HG02852 (cell line): Measurements from ENCODE around the gene SMC5.
A peak's percentile ranks its signal among the peaks of the same experiment; 100 is the strongest.
"Not testable (repeated sequence)": the region's sequence is repeated elsewhere in the genome, so short reads cannot be mapped to it uniquely, and the experiment has no call there.

ENCODE experiments used
- ATAC-seq: cut with Tn5 transposase; IDR thresholded peaks from one replicate; pipeline ENCODE4 v1.9.1; 2021; ENCODE audit warnings: mild to moderate bottlenecking, moderate library complexity; ENCODE audit not compliant: unreplicated experiment

SMC5 gene

DNA sequence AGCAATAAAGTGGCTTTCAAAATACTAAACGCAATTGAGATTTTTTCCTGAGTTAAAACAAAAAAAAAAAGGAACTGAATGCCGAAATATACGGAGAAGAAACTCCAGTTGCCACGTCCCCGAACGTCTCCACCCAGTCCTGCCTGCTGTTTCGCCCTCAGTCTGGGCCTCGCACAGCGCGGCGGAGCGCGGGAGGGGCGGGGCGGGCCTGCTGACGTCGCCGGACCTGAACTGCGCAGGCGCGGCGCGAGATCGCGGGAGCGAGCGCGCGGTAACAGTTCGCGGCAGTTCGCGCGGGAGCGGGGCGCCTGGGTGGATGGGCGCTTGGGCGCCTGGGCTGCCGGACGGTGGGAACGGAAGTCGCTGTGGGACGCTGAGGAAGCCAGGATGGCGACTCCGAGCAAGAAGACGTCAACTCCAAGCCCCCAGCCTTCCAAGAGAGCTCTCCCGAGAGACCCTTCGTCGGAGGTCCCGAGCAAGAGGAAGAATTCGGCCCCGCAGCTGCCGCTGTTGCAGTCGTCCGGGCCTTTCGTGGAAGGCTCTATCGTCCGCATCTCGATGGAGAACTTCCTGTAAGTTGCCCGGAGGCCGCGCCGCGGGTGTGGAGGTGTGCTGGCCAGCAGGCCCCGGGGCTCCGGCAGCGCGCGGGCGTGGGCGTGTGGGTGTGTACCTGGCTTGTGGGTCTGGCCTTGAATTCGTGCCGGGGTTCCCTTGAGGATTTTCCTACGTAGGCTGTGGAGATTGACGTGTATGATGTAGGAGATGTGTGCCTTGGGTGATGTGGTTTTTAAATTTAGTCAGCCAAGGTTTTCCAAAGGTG lies at the start of gene SMC5:
Gene SMC5 (plus strand): TSS at position 287 of the 820 bp plus-strand sequence. CDS start 101 bp downstream, at position 388.
- ATAC-seq, result peak; percentile 78

DNA sequence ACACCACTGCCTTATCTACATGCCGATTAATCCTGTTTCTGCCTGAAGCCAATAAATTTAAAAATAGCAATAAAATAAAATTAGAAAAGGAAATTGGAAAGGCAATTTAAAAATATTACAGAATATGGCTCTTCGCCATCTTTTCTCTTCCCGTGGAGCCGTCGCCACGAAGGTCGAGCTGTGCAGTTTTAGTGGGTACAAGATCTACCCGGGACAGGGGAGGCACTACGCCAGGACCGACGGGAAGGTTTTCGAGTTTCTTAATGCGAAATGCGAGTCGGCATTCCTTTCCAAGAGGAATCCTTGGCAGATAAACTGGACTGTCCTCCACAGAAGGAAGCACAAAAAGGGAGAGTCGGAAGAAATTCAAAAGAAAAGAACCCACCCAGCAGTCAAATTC lies 41.7 kb upstream of the SMC5 start:
- ATAC-seq, result no peak

GRCh38 chr9:70218767-70219166 lies 40.0 kb upstream of the SMC5 start:
- no peak for ATAC-seq

- no peak for ATAC-seq
Measured at GRCh38 chr9:70220216-70220615, 38.6 kb upstream of the SMC5 start.

DNA sequence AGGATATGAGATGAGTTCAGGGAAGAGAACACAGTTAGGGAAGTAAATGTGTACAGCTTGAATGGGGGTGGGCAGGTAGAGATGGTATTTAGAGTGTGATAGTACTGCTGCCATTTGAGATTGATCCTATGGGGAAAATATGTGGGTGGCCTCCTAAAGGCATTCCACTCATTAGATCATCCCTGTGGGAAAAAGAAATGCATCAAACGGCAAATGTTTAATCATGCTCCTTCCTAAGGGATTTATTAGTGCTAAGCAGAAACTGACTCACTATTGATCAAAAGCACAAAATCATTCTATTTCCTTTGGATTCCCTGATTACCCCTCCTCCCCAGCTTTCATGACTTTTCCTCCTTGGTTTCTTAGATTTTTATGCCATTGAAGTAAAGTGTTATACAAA lies 36.4 kb upstream of the SMC5 start:
- ATAC-seq, result no peak

DNA sequence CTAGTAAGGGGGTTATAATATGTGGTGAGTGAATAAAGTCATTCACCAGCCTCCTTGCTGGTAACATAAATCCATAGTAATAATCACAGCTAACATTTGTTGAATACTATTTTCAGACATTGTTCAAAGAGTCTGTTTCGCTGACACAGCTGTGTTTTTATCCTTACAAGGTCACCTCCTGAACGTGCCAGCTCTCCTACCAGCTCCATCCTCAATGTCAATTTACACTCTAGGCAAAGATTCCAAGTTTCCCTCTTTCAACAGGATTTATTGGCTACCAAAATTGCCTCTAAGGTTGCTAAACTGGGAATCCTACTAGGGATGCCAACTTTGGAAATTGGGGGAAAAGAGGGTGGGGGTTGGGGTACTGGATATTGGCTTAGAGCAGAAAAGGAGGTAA lies 30.7 kb upstream of the SMC5 start:
- no peak for ATAC-seq

DNA sequence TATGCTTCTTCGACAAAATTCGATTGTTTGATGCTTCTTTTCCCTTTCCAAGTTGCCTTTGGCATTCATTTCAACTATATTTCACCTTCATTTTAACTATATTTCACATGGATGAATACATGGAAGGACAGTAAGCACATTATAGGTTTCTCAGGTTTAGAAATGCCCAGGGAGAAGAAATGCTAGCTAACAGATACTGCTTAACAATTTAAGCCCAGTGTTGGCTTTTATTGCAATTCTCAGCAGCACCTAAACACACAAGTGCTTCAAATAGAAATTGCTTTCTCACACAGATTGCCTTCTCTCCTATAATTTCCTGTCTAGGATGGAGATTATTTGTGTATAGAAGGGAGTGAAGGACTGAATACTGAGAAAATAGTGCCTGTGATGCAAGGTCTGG lies 30.2 kb upstream of the SMC5 start:
- ATAC-seq, result no peak

DNA sequence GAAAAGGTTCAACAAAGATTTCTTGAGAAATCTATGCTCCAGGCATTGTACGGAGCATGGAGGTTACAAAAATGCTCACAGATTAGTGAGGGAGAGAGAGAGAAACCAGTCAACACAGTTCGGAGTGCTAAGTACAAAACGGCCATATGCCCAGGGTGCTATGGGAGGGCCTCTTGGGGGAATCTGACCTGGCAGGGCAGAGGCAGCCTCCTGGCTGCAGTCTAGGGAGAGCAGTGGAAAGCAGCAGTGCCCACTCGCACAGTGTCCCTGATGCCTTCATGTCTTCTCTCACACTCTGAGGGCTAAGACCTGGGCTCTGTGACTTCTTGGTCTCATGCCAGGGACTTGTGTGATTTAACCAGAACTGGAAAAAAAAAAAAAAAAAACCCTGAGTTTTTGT lies 29.8 kb upstream of the SMC5 start:
- no peak for ATAC-seq

DNA sequence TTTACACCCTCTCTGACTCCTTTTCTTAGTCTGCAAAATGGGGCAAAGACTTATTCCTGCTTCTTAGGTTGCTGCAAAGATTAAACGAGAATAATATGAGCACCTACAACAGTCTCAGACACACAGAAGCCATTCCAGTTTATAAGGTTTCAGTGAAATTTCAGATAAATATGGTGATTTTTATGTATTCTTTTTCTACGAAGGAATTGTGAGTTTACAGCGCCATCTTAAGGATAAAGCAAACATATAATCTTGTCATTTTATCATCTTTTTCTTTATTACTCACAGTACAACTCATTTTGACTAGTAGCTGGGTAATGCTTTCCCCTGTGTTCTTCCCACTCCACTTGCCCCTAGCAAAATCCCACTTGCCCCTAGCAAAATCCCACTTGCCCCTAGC lies 29.2 kb upstream of the SMC5 start:
- no peak for ATAC-seq

DNA sequence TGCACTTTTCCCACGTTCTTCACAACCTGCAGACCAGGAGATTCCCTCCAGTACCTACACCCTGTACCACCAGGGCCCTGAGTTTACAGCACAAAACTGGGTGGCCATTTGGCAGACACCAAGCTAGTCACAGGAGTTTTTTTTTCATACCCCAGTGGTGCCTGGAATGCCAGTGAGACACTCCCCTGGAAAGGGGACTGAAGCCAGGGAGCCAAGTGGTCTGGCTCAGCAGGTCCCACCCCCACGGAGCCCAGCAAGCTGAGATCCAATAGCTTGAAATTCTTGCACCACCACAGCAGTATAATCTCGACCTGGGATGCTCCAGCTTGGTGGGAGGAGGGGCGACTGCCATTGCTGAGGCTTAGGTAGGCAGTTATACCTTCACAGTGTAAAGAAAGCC lies 26.3 kb upstream of the SMC5 start:
- no peak for ATAC-seq

DNA sequence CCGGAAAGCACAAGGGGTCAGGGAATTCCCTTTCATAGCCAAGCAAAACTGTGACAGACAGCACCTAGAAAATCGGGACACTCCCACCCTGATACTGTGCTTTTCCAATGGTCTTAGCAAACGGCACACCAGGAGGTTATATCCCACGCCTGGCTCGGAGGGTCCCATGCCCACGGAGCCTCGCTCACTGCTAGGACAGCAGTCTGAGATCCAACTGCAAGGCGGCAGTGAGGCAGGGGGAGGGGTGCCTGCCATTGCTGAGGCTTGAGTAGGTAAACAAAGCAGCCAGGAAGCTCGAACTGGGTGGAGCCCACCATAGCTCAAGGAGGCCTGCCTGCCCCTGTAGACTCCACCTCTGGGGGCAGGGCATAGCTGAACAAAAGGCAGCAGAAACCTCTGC lies 24.6 kb upstream of the SMC5 start:
- ATAC-seq, result not testable (repeated sequence)

GRCh38 chr9:70245952-70246351 lies 12.8 kb upstream of the SMC5 start:
- not testable (repeated sequence) for ATAC-seq

- ATAC-seq, result no peak
Measured at GRCh38 chr9:70250221-70250620, 8.6 kb upstream of the SMC5 start.

GRCh38 chr9:70255486-70255885 lies 3.3 kb upstream of the SMC5 start:
- no peak for ATAC-seq

DNA sequence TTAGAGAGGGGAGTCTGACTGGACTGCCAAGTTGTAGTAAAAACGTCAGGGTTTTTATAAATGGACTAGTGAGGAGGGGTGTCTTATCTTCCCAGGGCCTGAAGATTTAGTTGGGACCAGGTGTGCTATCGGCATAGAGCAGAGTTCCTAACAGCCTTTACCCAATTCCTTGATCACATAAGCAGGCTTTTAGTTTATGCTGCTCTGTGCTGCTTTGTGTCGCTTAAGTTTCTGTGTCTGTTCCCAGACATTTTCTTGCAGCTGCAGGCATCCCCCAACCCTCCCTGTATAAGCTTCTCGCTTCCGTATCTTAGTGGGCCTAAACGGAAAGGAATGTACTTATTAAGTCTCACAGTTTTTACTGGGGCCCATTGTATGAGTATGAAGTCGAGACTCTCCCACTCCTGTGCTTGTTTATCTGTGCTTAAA lies 2.6 kb upstream of the SMC5 start:
- no peak for ATAC-seq

- ATAC-seq, result no peak
Measured at GRCh38 chr9:70257502-70257901, 1.3 kb upstream of the SMC5 start.

DNA sequence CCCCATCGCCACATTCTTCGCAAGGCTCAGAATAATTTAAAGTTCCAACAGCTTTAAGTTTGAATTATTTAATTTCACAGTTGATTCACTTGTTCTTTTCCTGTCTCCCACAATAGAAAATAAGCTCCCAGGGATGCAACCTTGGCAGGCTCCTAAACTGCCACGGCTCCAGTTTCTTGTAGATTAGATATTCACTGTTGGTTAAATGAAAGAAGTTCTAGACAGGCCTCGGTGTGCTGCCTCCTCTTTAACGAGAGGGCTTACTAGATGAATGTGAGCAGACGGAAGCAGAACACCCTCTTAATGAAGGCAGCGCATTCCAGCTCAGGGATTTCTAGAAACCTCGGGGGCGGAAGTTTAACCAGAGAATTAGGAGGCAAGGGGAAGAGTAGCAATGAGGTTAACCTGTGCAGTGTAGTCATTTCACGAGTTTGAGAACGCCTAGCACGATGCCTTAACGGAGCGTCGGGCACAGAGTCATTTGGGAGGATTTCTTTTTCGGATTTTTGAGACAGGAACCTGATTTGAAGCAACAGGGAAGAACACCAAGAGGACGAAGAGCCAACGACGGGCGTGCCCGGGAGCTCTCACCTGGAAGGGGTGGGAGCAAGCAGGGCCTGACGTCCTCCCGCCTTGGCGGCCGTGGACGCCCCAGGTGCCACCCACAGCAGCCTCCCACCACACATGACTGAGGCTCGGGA lies 637 bp upstream of the SMC5 start:
- ATAC-seq, result peak; percentile 42

DNA sequence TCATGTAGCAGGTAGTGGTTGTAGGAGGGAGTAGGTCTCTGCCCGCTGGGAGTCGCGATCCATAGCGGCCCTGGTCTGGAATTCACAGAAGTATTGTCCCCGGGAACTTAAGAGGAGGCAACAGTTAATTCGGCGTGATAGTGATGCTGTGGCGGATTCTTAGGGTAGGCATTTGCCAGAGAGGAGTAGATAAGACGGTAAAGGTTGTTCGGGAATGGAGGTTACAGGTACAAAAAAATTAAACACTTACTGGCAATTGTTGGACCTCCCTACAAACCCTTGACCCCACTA lies 679 bp downstream of the SMC5 start:
- no peak for ATAC-seq

DNA sequence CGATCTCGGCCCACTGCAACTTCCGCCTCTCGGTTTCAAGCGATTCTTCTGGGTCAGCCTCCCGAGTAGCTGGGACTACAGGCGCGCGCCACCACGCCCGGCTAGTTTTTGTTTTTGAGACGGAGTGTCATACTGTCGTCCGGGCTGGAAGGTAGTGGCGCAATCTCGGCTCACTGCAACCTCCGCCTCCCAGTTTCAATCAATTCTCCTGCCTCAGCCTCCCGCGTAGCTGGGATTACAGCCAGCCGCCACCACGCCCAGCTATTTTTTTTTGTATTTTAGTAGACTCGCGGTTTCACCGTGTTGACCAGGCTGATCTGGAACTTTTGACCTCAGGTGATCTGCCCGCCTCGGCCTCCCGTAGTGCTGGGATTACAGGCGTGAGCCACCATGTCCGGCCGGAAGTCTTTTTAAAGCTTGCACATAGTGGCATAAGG lies 1.2 kb downstream of the SMC5 start:
- ATAC-seq, result no peak

- ATAC-seq, result peak; percentile 20
Measured at GRCh38 chr9:70260606-70261005, 1.8 kb downstream of the SMC5 start.

DNA sequence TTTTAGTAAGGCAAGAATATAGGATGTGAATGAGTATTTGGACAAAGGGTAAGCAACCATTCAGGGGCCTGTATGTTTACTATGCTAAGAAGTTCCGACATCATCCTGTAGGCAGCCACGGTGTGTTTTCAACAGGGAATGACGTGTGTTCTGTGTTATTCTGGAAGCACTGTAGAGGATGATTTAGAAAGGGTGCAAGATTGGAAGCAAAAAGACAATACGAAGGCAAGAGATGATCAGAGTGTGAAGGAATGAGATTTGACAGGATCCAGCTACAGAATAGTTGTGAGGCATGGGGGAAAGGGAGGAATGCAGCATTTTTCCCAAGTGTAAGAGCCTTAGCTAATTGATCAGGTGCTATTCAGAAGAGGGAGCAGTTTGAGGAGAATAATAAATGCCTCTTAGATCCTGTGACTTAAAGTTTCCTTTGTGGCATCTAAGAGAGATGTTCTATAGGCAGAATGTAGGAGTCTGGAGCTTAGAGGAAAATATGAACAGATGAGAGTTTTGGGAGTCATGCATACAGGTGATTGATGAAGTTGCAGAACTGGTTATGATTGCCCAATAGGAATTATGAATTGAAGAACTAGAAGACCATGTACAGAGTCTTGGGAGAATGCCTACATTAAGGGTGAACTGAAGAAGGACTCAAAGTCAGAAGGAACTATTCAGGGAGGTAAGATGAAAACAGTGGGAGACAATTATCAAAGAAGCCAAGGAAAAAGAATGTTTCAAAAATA lies 2.5 kb downstream of the SMC5 start:
- no peak for ATAC-seq

GRCh38 chr9:70262366-70262765 lies 3.6 kb downstream of the SMC5 start:
- no peak for ATAC-seq
